GM12873 (cell line): ENCODE measurements around the gene CACNA1C.

ENCODE experiments used
- CTCF ChIP-seq: IDR thresholded peaks from 2 replicates; pipeline ENCODE4 v1.5.1; 2012; ENCODE audit warnings: low read depth, mild to moderate bottlenecking, moderate library complexity, low read length, control low read depth; ENCODE audit not compliant: insufficient read depth; ENCODE audit errors: missing control alignments

The CACNA1C gene

GRCh38 chr12:2629051-2629450, 576.3 kb downstream of the CACNA1C start:
- no peak for TF ChIP-seq CTCF

- TF ChIP-seq CTCF: no peak
Observed at GRCh38 chr12:2631653-2632350, 579.0 kb downstream of the CACNA1C start.

- TF ChIP-seq CTCF: no peak
Observed at GRCh38 chr12:2633176-2633824, 580.5 kb downstream of the CACNA1C start.

- TF ChIP-seq CTCF: no peak
Observed at GRCh38 chr12:2633825-2634200, 581.0 kb downstream of the CACNA1C start.

GRCh38 chr12:2634471-2634870, 581.7 kb downstream of the CACNA1C start:
- no peak for TF ChIP-seq CTCF

GRCh38 chr12:2636741-2637340, 584.1 kb downstream of the CACNA1C start:
- TF ChIP-seq CTCF: no peak

- no peak for TF ChIP-seq CTCF
Observed at GRCh38 chr12:2637371-2637770, 584.6 kb downstream of the CACNA1C start.
